MM.1S (cell line): ENCODE results near the gene KBTBD4.

Experiments
- EZH2 ChIP-seq: fragments of 300-600 bp; sonication (generic); optimal IDR thresholded peaks from 2 replicates; pipeline ENCODE3; 2017; ENCODE audit warnings: low read depth, mild to moderate bottlenecking, antibody characterized with exemption, low read length, mixed read lengths
- EZH2phosphoT487 ChIP-seq: fragments of 300-600 bp; sonication (generic); IDR thresholded peaks from 2 replicates; pipeline ENCODE4 v1.6.1; 2018; ENCODE audit warnings: antibody characterized with exemption, low read length
- TF ChIP-seq, protein P1 (sequence below): fragments of 300-600 bp; sonication (generic); IDR thresholded peaks from 2 replicates; pipeline ENCODE4 v1.5.1; 2016; ENCODE audit warnings: antibody characterized with exemption, low read length, mixed read lengths

GRCh38 chr11:47605921-47606320 lies 27.2 kb upstream of the KBTBD4 start:
- TF ChIP-seq, protein P1, sequence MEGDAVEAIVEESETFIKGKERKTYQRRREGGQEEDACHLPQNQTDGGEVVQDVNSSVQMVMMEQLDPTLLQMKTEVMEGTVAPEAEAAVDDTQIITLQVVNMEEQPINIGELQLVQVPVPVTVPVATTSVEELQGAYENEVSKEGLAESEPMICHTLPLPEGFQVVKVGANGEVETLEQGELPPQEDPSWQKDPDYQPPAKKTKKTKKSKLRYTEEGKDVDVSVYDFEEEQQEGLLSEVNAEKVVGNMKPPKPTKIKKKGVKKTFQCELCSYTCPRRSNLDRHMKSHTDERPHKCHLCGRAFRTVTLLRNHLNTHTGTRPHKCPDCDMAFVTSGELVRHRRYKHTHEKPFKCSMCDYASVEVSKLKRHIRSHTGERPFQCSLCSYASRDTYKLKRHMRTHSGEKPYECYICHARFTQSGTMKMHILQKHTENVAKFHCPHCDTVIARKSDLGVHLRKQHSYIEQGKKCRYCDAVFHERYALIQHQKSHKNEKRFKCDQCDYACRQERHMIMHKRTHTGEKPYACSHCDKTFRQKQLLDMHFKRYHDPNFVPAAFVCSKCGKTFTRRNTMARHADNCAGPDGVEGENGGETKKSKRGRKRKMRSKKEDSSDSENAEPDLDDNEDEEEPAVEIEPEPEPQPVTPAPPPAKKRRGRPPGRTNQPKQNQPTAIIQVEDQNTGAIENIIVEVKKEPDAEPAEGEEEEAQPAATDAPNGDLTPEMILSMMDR = no peak
- TF ChIP-seq EZH2 (no peak), EZH2phosphoT487 (no peak)
